Activated naive CD4-positive, alpha-beta T cell treated with anti-CD3 and anti-CD28 coated beads for 36 hours (primary cell): ENCODE measurements around the gene ALK. TPM values are rescaled to one million over a fixed set of nuclear protein-coding genes. Genes with fewer than 3 reads are reported as not detected.
A peak's percentile ranks its signal among the peaks of the same experiment; 100 is the strongest.
"Not testable (repeated sequence)": the region's sequence is repeated elsewhere in the genome, so short reads cannot be mapped to it uniquely, and the experiment has no call there.

ENCODE experiments used
- CTCF ChIA-PET: fragments of 350-600 bp; sonication (Branson Sonifier 250); formaldehyde crosslinking; loops from one replicate; lab custom pipeline; 2021; ENCODE audit warnings: antibody characterized with exemption; lab: Charles Lee
- DNase-seq: peaks from one replicate; pipeline ENCODE4 v3.0.0-alpha.2; 2020
- H3K27ac Mint-ChIP-seq: one replicate; pipeline ENCODE4 v1.8.0; 2021; ENCODE audit warnings: mild to moderate bottlenecking, mixed read lengths
- H3K27me3 Mint-ChIP-seq: one replicate; pipeline ENCODE4 v1.8.0; 2021; ENCODE audit warnings: low read depth, mixed read lengths
- H3K36me3 Mint-ChIP-seq: one replicate; pipeline ENCODE4 v1.8.0; 2021; ENCODE audit warnings: low read depth, mixed read lengths
- H3K4me1 Mint-ChIP-seq: one replicate; pipeline ENCODE4 v1.8.0; 2021; ENCODE audit warnings: low read depth, mixed read lengths
- H3K4me3 Mint-ChIP-seq: one replicate; pipeline ENCODE4 v1.8.0; 2021; ENCODE audit warnings: mild to moderate bottlenecking, moderate library complexity, mixed read lengths
- H3K9me3 Mint-ChIP-seq: one replicate; pipeline ENCODE4 v1.8.0; 2021; ENCODE audit warnings: mixed read lengths
- intact Hi-C: fragments of 100-400 bp; cut with micrococcal nuclease; formaldehyde crosslinking; loops from one replicate; pipeline ENCODE4 v1.15.1; 2023
- total RNA-seq, 2 experiments: library from RNA; stranded (reverse); gene quantifications; one replicate each; pipeline ENCODE4 v1.2.3, GENCODE V29; 2021

ALK gene
- total RNA-seq, 2 experiments from 2014 or later = not detected

- DNase-seq = no peak
- peaks cover 3% of the 10 kb centered on the region for H3K27me3 Mint-ChIP-seq
- intact Hi-C loops = no loop called here
- H3K9me3 Mint-ChIP-seq = no peaks in the 10 kb centered on the region
- H3K4me1 Mint-ChIP-seq = no peaks in the 10 kb centered on the region
- no peaks in the 10 kb centered on the region for H3K36me3 Mint-ChIP-seq
- CTCF ChIA-PET = no interaction called here
- H3K4me3 Mint-ChIP-seq = no peak overlapping the region
- H3K27ac Mint-ChIP-seq = no peak overlapping the region
Observed at GRCh38 chr2:29759360-29759759, 162.0 kb downstream of the ALK start.

- Mint-ChIP-seq H3K27me3 (peaks cover 4% of the 10 kb centered on the region), H3K36me3 (no peaks in the 10 kb centered on the region), H3K27ac (no peak overlapping the region), H3K9me3 (no peaks in the 10 kb centered on the region), H3K4me3 (no peak overlapping the region), H3K4me1 (no peaks in the 10 kb centered on the region)
- intact Hi-C loops = no loop called here
- no peak for DNase-seq
- CTCF ChIA-PET = no interaction called here
Observed at GRCh38 chr2:29755829-29756228, 165.6 kb downstream of the ALK start.

- DNase-seq = no peak
- Mint-ChIP-seq H3K36me3 (no peaks in the 10 kb centered on the region), H3K27ac (no peak overlapping the region), H3K4me3 (no peak overlapping the region), H3K4me1 (no peaks in the 10 kb centered on the region), H3K9me3 (no peaks in the 10 kb centered on the region), H3K27me3 (peaks cover 4% of the 10 kb centered on the region)
- intact Hi-C loops = no loop called here
- CTCF ChIA-PET = no interaction called here
Observed at GRCh38 chr2:29755233-29755632, 166.2 kb downstream of the ALK start.

GRCh38 chr2:29753671-29754444, 167.5 kb downstream of the ALK start:
- CTCF ChIA-PET = no interaction called here
- intact Hi-C loops = no loop called here
- no peaks in the 10 kb centered on the region for H3K36me3 Mint-ChIP-seq

GRCh38 chr2:29751390-29751789, 170.0 kb downstream of the ALK start:
- H3K27me3 Mint-ChIP-seq = peaks cover 7% of the 10 kb centered on the region
- DNase-seq = no peak
- CTCF ChIA-PET = no interaction called here
- no peaks in the 10 kb centered on the region for H3K36me3 Mint-ChIP-seq
- intact Hi-C loops = no loop called here
- H3K4me3 Mint-ChIP-seq = no peak overlapping the region
- no peak overlapping the region for H3K27ac Mint-ChIP-seq
- no peaks in the 10 kb centered on the region for H3K4me1 Mint-ChIP-seq
- no peaks in the 10 kb centered on the region for H3K9me3 Mint-ChIP-seq

More at GRCh38 chr2:29753671-29754444, 167.5 kb downstream of the ALK start:
- H3K4me3 Mint-ChIP-seq = no peak overlapping the region
- peaks cover 4% of the 10 kb centered on the region for H3K27me3 Mint-ChIP-seq
- DNase-seq = no peak
- H3K27ac Mint-ChIP-seq = no peak overlapping the region
- H3K4me1 Mint-ChIP-seq = no peaks in the 10 kb centered on the region
- no peaks in the 10 kb centered on the region for H3K9me3 Mint-ChIP-seq

GRCh38 chr2:29750463-29750862, 170.9 kb downstream of the ALK start:
- H3K9me3 Mint-ChIP-seq, H3K27ac Mint-ChIP-seq, H3K4me3 Mint-ChIP-seq, H3K36me3 Mint-ChIP-seq, DNase-seq, CTCF ChIA-PET, H3K4me1 Mint-ChIP-seq, intact Hi-C loops, H3K27me3 Mint-ChIP-seq: not testable (repeated sequence)

- no peak for DNase-seq
- H3K9me3 Mint-ChIP-seq = no peaks in the 10 kb centered on the region
- H3K4me1 Mint-ChIP-seq = no peaks in the 10 kb centered on the region
- CTCF ChIA-PET = no interaction called here
- no peak overlapping the region for H3K27ac Mint-ChIP-seq
- intact Hi-C loops = no loop called here
- H3K27me3 Mint-ChIP-seq = peaks cover 7% of the 10 kb centered on the region
- no peak overlapping the region for H3K4me3 Mint-ChIP-seq
- no peaks in the 10 kb centered on the region for H3K36me3 Mint-ChIP-seq
Observed at GRCh38 chr2:29749843-29750242, 171.5 kb downstream of the ALK start.

- Mint-ChIP-seq H3K36me3 (no peaks in the 10 kb centered on the region), H3K4me1 (no peaks in the 10 kb centered on the region), H3K27me3 (peaks cover 7% of the 10 kb centered on the region), H3K9me3 (no peaks in the 10 kb centered on the region), H3K27ac (no peak overlapping the region), H3K4me3 (no peak overlapping the region)
- intact Hi-C loops = no loop called here
- DNase-seq = no peak
- CTCF ChIA-PET = no interaction called here
Observed at GRCh38 chr2:29749041-29749440, 172.3 kb downstream of the ALK start.

GRCh38 chr2:29747786-29748470, 173.5 kb downstream of the ALK start:
- Mint-ChIP-seq H3K27ac (no peak overlapping the region), H3K4me3 (no peak overlapping the region), H3K4me1 (no peaks in the 10 kb centered on the region), H3K9me3 (no peaks in the 10 kb centered on the region), H3K27me3 (peaks cover 7% of the 10 kb centered on the region), H3K36me3 (no peaks in the 10 kb centered on the region)
- intact Hi-C loops = no loop called here
- DNase-seq = peak; percentile 9
- CTCF ChIA-PET = no interaction called here

GRCh38 chr2:29744976-29745375, 176.4 kb downstream of the ALK start:
- Mint-ChIP-seq H3K4me1 (no peaks in the 10 kb centered on the region), H3K4me3 (no peak overlapping the region), H3K9me3 (no peaks in the 10 kb centered on the region), H3K27ac (no peak overlapping the region), H3K27me3 (peaks cover 2% of the 10 kb centered on the region), H3K36me3 (no peaks in the 10 kb centered on the region)
- DNase-seq = no peak
- intact Hi-C loops = no loop called here
- CTCF ChIA-PET = no interaction called here

GRCh38 chr2:29743516-29743915, 177.9 kb downstream of the ALK start:
- DNase-seq = no peak
- no peaks in the 10 kb centered on the region for H3K4me1 Mint-ChIP-seq
- H3K27me3 Mint-ChIP-seq = peaks cover 2% of the 10 kb centered on the region
- no peak overlapping the region for H3K27ac Mint-ChIP-seq
- no peaks in the 10 kb centered on the region for H3K36me3 Mint-ChIP-seq
- CTCF ChIA-PET = interaction anchor here (0.6 kb wide), 1 partner anchor 25 kb away, joined by 3 read pairs; no protein-coding TSS in a partner anchor
- intact Hi-C loops = no loop called here
- no peaks in the 10 kb centered on the region for H3K9me3 Mint-ChIP-seq
- no peak overlapping the region for H3K4me3 Mint-ChIP-seq

GRCh38 chr2:29742656-29743055, 178.7 kb downstream of the ALK start:
- intact Hi-C loops = no loop called here
- no peak for DNase-seq
- H3K4me3 Mint-ChIP-seq = no peak overlapping the region
- H3K4me1 Mint-ChIP-seq = no peaks in the 10 kb centered on the region
- no peaks in the 10 kb centered on the region for H3K9me3 Mint-ChIP-seq
- no peaks in the 10 kb centered on the region for H3K36me3 Mint-ChIP-seq
- H3K27ac Mint-ChIP-seq = no peak overlapping the region
- peaks cover 5% of the 10 kb centered on the region for H3K27me3 Mint-ChIP-seq
- CTCF ChIA-PET = interaction anchor here (0.6 kb wide), 1 partner anchor 24 kb away, joined by 3 read pairs; no protein-coding TSS in a partner anchor

GRCh38 chr2:29741132-29741531, 180.3 kb downstream of the ALK start:
- Mint-ChIP-seq H3K4me3 (no peak overlapping the region), H3K27ac (no peak overlapping the region), H3K36me3 (no peaks in the 10 kb centered on the region), H3K27me3 (peaks cover 3% of the 10 kb centered on the region), H3K4me1 (no peaks in the 10 kb centered on the region), H3K9me3 (no peaks in the 10 kb centered on the region)
- DNase-seq = no peak
- intact Hi-C loops = no loop called here
- CTCF ChIA-PET = no interaction called here
